ENCODE measurements around the gene SLC43A2. TPM values are rescaled to one million over a fixed set of nuclear protein-coding genes. Genes with fewer than 3 reads are reported as not detected.

The SLC43A2 gene
- total and polyA plus RNA-seq, 2 of the 13 experiments (the other 11 are each of a cell fraction or from before 2014, with no cell fraction given), result 7.3 to 20.0 TPM

DNA sequence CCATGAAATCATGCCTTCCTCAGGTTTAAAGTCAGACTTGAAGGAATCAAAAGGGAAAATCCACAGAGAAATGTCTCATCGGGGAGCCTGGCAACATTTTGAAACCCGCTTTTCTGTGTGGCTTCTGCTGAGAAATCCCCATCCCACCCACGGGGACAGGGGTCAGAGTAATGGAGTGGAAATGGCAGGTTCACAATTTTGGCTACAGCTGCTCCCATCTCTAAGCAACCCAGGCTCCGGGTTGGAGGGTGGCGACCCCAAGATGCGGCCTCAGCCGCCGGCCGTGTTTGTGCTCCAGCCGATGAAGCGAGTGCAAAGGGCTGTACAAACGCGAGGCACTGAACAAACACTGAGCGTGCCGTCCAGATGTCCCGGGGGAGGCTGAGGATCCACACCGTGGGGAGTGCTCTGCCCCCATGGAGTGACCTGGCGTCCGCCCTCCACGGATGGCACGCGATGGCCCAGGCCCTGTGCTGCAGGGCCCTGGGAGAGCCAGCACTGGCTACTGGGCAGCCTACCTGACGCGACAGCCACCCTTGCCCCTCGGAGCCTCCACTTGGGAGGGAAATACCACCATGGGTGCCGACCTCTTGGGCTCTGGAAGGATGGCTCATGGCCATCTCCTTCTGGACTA lies 22.2 kb downstream of the SLC43A2 start (continued):
- TF ChIP-seq, protein P1, sequence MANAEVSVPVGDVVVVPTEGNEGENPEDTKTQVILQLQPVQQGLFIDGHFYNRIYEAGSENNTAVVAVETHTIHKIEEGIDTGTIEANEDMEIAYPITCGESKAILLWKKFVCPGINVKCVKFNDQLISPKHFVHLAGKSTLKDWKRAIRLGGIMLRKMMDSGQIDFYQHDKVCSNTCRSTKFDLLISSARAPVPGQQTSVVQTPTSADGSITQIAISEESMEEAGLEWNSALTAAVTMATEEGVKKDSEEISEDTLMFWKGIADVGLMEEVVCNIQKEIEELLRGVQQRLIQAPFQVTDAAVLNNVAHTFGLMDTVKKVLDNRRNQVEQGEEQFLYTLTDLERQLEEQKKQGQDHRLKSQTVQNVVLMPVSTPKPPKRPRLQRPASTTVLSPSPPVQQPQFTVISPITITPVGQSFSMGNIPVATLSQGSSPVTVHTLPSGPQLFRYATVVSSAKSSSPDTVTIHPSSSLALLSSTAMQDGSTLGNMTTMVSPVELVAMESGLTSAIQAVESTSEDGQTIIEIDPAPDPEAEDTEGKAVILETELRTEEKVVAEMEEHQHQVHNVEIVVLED (CRISPR knock-in tag; IDR thresholded peaks at IDR 0.05; ENCODE audit: borderline replicate concordance), result no peak
- TF ChIP-seq, protein P2, sequence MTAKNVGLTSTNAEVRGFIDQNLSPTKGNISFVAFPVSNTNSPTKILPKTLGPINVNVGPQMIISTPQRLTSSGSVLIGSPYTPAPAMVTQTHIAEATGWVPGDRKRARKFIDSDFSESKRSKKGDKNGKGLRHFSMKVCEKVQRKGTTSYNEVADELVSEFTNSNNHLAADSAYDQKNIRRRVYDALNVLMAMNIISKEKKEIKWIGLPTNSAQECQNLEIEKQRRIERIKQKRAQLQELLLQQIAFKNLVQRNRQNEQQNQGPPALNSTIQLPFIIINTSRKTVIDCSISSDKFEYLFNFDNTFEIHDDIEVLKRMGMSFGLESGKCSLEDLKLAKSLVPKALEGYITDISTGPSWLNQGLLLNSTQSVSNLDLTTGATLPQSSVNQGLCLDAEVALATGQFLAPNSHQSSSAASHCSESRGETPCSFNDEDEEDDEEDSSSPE (CRISPR knock-in tag; IDR thresholded peaks at IDR 0.05), result peak; percentile 30; the same call in 1 of the 2 replicates
- TF ChIP-seq MEIS2 (CRISPR knock-in tag; IDR thresholded peaks at IDR 0.05), result no peak
- no peak for TF ChIP-seq ZNF564 (CRISPR knock-in tag; IDR thresholded peaks at IDR 0.05)
- TF ChIP-seq, protein P3, sequence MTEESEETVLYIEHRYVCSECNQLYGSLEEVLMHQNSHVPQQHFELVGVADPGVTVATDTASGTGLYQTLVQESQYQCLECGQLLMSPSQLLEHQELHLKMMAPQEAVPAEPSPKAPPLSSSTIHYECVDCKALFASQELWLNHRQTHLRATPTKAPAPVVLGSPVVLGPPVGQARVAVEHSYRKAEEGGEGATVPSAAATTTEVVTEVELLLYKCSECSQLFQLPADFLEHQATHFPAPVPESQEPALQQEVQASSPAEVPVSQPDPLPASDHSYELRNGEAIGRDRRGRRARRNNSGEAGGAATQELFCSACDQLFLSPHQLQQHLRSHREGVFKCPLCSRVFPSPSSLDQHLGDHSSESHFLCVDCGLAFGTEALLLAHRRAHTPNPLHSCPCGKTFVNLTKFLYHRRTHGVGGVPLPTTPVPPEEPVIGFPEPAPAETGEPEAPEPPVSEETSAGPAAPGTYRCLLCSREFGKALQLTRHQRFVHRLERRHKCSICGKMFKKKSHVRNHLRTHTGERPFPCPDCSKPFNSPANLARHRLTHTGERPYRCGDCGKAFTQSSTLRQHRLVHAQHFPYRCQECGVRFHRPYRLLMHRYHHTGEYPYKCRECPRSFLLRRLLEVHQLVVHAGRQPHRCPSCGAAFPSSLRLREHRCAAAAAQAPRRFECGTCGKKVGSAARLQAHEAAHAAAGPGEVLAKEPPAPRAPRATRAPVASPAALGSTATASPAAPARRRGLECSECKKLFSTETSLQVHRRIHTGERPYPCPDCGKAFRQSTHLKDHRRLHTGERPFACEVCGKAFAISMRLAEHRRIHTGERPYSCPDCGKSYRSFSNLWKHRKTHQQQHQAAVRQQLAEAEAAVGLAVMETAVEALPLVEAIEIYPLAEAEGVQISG (CRISPR knock-in tag; IDR thresholded peaks at IDR 0.05), result peak; percentile 52; the same call in 1 of the 2 replicates
- no peak for TF ChIP-seq SOX13 (IDR thresholded peaks at IDR 0.05)
- TF ChIP-seq SOX13 (CRISPR knock-in tag; conservative IDR thresholded peaks at IDR 0.05 in 1 of 2, IDR thresholded peaks at IDR 0.05 in 1 of 2), result peak in 1 of 2 experiments; percentile 42; a peak in 1 of 4 replicates
- TF ChIP-seq, protein P4, sequence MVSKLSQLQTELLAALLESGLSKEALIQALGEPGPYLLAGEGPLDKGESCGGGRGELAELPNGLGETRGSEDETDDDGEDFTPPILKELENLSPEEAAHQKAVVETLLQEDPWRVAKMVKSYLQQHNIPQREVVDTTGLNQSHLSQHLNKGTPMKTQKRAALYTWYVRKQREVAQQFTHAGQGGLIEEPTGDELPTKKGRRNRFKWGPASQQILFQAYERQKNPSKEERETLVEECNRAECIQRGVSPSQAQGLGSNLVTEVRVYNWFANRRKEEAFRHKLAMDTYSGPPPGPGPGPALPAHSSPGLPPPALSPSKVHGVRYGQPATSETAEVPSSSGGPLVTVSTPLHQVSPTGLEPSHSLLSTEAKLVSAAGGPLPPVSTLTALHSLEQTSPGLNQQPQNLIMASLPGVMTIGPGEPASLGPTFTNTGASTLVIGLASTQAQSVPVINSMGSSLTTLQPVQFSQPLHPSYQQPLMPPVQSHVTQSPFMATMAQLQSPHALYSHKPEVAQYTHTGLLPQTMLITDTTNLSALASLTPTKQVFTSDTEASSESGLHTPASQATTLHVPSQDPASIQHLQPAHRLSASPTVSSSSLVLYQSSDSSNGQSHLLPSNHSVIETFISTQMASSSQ (IDR thresholded peaks at IDR 0.05; ENCODE audit: low read depth), result no peak
- TF ChIP-seq, protein P4 (CRISPR knock-in tag; IDR thresholded peaks at IDR 0.05; ENCODE audit: borderline replicate concordance), result no peak
- no peak for TF ChIP-seq ZNF558 (CRISPR knock-in tag; IDR thresholded peaks at IDR 0.05; ENCODE audit: borderline replicate concordance)
- TF ChIP-seq JUNB (CRISPR knock-in tag; IDR thresholded peaks at IDR 0.05; ENCODE audit: borderline replicate concordance), result no peak
- TF ChIP-seq, protein P5, sequence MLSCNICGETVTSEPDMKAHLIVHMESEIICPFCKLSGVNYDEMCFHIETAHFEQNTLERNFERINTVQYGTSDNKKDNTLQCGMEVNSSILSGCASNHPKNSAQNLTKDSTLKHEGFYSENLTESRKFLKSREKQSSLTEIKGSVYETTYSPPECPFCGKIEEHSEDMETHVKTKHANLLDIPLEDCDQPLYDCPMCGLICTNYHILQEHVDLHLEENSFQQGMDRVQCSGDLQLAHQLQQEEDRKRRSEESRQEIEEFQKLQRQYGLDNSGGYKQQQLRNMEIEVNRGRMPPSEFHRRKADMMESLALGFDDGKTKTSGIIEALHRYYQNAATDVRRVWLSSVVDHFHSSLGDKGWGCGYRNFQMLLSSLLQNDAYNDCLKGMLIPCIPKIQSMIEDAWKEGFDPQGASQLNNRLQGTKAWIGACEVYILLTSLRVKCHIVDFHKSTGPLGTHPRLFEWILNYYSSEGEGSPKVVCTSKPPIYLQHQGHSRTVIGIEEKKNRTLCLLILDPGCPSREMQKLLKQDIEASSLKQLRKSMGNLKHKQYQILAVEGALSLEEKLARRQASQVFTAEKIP (CRISPR knock-in tag; IDR thresholded peaks at IDR 0.05; ENCODE audit: borderline replicate concordance), result no peak
- TF ChIP-seq MTF2 (CRISPR knock-in tag; IDR thresholded peaks at IDR 0.05; ENCODE audit: borderline replicate concordance), result 0 out of 2 replicates have a peak, but pooled peaks have one; percentile 30
- TF ChIP-seq, protein P6, sequence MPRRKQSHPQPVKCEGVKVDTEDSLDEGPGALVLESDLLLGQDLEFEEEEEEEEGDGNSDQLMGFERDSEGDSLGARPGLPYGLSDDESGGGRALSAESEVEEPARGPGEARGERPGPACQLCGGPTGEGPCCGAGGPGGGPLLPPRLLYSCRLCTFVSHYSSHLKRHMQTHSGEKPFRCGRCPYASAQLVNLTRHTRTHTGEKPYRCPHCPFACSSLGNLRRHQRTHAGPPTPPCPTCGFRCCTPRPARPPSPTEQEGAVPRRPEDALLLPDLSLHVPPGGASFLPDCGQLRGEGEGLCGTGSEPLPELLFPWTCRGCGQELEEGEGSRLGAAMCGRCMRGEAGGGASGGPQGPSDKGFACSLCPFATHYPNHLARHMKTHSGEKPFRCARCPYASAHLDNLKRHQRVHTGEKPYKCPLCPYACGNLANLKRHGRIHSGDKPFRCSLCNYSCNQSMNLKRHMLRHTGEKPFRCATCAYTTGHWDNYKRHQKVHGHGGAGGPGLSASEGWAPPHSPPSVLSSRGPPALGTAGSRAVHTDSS (CRISPR knock-in tag; conservative IDR thresholded peaks at IDR 0.05), result no peak

Data from HepG2 (cell line).